ENCODE data around the gene LRRC51. TPM values are rescaled to one million over a fixed set of nuclear protein-coding genes. Genes with fewer than 3 reads are reported as not detected.

Gene LRRC51
- total and polyA plus RNA-seq, 2 experiments from 2014 or later: 4.3 to 5.6 TPM

DNA sequence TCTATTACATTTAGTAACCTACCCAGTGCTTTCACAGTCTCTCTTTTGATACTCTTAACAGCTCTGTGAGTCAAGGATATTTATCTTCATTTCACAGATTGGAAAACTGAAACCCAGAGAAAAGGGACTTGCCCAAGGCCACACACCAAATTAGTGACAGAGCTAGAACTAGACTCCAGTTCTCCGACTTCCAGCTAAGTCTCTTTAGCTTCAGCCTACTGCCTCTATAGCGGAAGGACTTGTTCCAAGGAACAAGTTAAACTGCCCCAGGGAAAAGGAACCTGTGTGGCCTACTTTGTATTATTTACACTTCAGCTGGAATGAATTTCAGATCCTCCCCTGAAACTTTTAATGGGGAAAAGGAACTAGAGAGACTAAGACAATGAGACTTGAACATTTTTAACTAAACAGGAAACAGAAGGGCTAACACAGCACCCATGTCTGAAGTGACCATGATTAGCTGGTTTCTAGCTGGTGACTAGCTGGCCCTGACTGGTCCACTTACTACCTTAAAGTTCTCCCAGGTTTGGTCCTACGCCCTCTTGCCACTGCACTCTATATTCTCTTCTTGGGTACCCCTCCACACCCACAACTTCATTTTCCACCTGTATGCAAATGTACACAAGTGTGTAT, 1.3 kb downstream of the LRRC51 start:
- Histone ChIP-seq H3K4me1 (ENCODE audit: low read depth) (no peaks in the 10 kb centered on the region), H3K36me3 (no peaks in the 10 kb centered on the region), H3K27ac (no peak overlapping the region), H3K9me3 (ENCODE audit: low read depth) (no peaks in the 10 kb centered on the region), H3K4me3 (no peak overlapping the region), H3K27me3 (no peaks in the 10 kb centered on the region)
- DNase-seq (ENCODE audit: low read depth in 1 of 2, low spot score in 1 of 2): no peak
- TF ChIP-seq, protein P1, sequence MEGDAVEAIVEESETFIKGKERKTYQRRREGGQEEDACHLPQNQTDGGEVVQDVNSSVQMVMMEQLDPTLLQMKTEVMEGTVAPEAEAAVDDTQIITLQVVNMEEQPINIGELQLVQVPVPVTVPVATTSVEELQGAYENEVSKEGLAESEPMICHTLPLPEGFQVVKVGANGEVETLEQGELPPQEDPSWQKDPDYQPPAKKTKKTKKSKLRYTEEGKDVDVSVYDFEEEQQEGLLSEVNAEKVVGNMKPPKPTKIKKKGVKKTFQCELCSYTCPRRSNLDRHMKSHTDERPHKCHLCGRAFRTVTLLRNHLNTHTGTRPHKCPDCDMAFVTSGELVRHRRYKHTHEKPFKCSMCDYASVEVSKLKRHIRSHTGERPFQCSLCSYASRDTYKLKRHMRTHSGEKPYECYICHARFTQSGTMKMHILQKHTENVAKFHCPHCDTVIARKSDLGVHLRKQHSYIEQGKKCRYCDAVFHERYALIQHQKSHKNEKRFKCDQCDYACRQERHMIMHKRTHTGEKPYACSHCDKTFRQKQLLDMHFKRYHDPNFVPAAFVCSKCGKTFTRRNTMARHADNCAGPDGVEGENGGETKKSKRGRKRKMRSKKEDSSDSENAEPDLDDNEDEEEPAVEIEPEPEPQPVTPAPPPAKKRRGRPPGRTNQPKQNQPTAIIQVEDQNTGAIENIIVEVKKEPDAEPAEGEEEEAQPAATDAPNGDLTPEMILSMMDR (IDR thresholded peaks at IDR 0.05; ENCODE audit: low read depth, low read length): no peak

DNA sequence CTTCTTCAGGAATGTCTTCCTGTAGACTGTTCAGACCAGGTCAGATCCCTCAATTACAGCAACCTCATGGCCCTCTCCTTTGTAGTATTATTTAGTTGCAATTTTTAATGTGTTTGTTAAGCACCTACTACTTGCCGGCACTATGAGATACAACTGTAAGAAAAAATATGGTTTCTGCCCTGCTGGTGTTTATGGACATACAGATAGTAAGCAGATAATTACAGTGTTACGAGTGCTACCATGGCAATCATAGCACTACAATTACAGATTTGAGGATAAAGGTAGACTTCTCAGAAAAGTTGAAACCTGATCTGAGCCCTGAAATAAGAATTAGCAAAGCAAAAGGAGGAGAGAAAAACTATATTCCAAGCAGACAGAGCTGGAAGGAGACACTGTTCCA, 2.8 kb downstream of the LRRC51 start:
- no peaks in the 10 kb centered on the region for H3K27me3 ChIP-seq
- TF ChIP-seq, protein P1 (IDR thresholded peaks at IDR 0.05; ENCODE audit: low read depth, low read length): no peak
- no peaks in the 10 kb centered on the region for H3K4me1 ChIP-seq (ENCODE audit: low read depth)
- no peaks in the 10 kb centered on the region for H3K9me3 ChIP-seq (ENCODE audit: low read depth)
- no peak for DNase-seq (ENCODE audit: low read depth in 1 of 2, low spot score in 1 of 2)
- H3K27ac ChIP-seq: no peak overlapping the region
- H3K36me3 ChIP-seq: no peaks in the 10 kb centered on the region
- H3K4me3 ChIP-seq: no peak overlapping the region

DNA sequence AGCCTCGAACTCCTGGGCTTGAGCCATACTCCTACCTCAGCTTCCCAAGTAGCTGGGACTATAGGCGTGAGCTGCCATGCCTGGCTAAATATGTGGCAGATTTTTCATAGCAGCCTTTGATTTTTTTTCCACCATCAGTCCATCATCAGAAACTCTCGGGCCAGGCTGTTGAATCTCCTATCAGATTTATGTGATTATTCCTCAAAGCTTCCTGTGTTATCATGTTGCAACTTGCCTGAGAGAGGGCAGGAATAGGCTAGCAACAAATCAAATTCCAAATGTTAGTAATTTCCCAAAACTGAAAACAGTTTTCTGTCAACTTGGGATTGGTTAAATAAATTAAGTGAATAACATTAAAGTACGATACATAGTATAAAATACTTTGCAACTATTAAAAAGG, 3.4 kb downstream of the LRRC51 start:
- TF ChIP-seq, protein P1 (IDR thresholded peaks at IDR 0.05; ENCODE audit: low read depth, low read length): no peak

DNA sequence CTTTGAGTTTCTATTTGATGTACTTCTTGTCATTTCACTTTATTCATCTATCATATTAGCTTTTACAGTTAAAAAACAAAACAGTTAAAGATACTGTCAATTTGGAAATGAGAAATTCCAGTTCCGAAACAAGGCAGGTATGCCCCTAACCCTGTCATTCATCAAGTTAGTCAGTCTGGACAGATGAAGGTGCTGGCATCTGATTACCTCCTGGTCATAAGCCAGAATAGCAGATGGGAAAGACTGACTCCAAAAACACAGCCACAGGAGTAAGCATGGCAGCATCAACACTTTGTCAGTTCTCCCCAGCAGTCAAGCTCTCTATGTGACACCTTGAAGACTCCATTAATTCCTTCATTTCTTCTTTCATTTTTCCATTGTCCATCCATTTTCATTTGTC, 4.3 kb downstream of the LRRC51 start:
- no peaks in the 10 kb centered on the region for H3K27me3 ChIP-seq
- no peak overlapping the region for H3K4me3 ChIP-seq
- no peaks in the 10 kb centered on the region for H3K4me1 ChIP-seq (ENCODE audit: low read depth)
- TF ChIP-seq, protein P1 (IDR thresholded peaks at IDR 0.05; ENCODE audit: low read depth, low read length): no peak
- no peak overlapping the region for H3K27ac ChIP-seq
- H3K9me3 ChIP-seq (ENCODE audit: low read depth): no peaks in the 10 kb centered on the region
- no peak for DNase-seq (ENCODE audit: low read depth in 1 of 2, low spot score in 1 of 2)
- H3K36me3 ChIP-seq: no peaks in the 10 kb centered on the region

More for the DNA sequence above, 3.4 kb downstream of the LRRC51 start:
- DNase-seq (ENCODE audit: low read depth in 1 of 2, low spot score in 1 of 2): no peak
- Histone ChIP-seq H3K4me1 (ENCODE audit: low read depth) (no peaks in the 10 kb centered on the region), H3K27ac (no peak overlapping the region), H3K9me3 (ENCODE audit: low read depth) (no peaks in the 10 kb centered on the region), H3K4me3 (no peak overlapping the region), H3K36me3 (no peaks in the 10 kb centered on the region), H3K27me3 (no peaks in the 10 kb centered on the region)

DNA sequence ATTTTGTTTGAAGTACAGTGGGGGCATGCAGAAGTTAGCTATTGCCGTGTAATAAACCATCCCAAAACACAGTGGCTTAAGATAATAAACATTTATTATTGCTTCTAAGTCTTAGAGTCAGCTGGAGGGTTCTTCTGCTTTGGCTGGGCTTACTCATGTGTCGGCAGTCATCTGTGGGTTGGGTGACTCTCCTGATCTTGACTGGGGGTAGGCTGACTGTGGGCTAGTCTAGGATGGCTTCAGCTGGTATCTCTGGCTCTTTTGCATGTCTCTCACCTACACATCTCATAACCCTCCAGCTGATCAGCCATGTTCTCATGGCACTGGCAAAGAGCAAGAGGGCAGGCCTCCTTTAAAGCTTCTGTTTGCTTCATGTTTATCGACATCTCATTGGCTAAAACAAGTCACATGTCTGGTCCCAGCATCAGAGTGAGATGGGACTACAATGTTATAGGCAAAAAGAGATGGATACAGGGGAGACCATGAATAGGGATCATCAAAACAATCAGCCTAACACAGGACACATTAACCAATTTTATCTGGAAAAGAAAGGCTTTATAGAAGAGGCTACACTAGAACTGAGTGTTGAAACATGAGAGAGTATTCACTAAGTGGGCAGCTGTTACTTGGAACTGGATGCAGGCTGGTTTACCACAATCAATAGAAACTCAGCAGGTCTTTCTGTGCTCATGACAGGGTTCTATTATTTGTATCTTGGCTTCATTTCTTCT, 5.1 kb downstream of the LRRC51 start:
- Histone ChIP-seq H3K27ac (no peak overlapping the region), H3K4me1 (ENCODE audit: low read depth) (no peaks in the 10 kb centered on the region), H3K4me3 (no peak overlapping the region), H3K27me3 (no peaks in the 10 kb centered on the region), H3K36me3 (no peaks in the 10 kb centered on the region), H3K9me3 (ENCODE audit: low read depth) (no peaks in the 10 kb centered on the region)
- TF ChIP-seq, protein P1 (IDR thresholded peaks at IDR 0.05; ENCODE audit: low read depth, low read length): no peak
- no peak for DNase-seq (ENCODE audit: low read depth in 1 of 2, low spot score in 1 of 2)

Data from cardiac muscle cell (in vitro differentiated cells and primary cell).